Fibroblast of skin of back (primary cell): Measurements from ENCODE around the gene UBASH3A.
"Not testable (repeated sequence)": the region's sequence is repeated elsewhere in the genome, so short reads cannot be mapped to it uniquely, and the experiment has no call there.

Source experiments
- DNase-seq: peaks from one replicate; pipeline ENCODE4 v3.0.0-alpha.2; 2013

Gene UBASH3A

GRCh38 chr21:42391297-42391696 is 12.4 kb upstream of the UBASH3A start:
- no peak for DNase-seq

- no peak for DNase-seq
Observed at GRCh38 chr21:42392731-42393442, 10.8 kb upstream of the UBASH3A start.

- no peak for DNase-seq
Observed at GRCh38 chr21:42393443-42393950, 10.2 kb upstream of the UBASH3A start.

- DNase-seq = no peak
Observed at GRCh38 chr21:42395302-42395701, 8.4 kb upstream of the UBASH3A start.

- DNase-seq = no peak
Observed at GRCh38 chr21:42395905-42396651, 7.6 kb upstream of the UBASH3A start, which contains the start of gene TMPRSS3. TMPRSS3 (minus strand) TSS chr21:42396052; CDS start chr21:42395417, 635 bp downstream.

GRCh38 chr21:42396799-42397745 is 6.6 kb upstream of the UBASH3A start:
- no peak for DNase-seq

GRCh38 chr21:42397746-42398394 is 5.8 kb upstream of the UBASH3A start:
- no peak for DNase-seq

- no peak for DNase-seq
Observed at GRCh38 chr21:42398436-42399028, 5.2 kb upstream of the UBASH3A start.

- peak; percentile 29 for DNase-seq
Observed at GRCh38 chr21:42400525-42400924, 3.2 kb upstream of the UBASH3A start.

GRCh38 chr21:42401154-42401553 is 2.5 kb upstream of the UBASH3A start:
- DNase-seq = peak; percentile 39

GRCh38 chr21:42401820-42402251 is 1.9 kb upstream of the UBASH3A start:
- no peak for DNase-seq

- DNase-seq = no peak
Observed at GRCh38 chr21:42404539-42404938, 837 bp downstream of the UBASH3A start.

GRCh38 chr21:42405064-42406013 is 1.6 kb downstream of the UBASH3A start:
- DNase-seq = no peak

- no peak for DNase-seq
Observed at GRCh38 chr21:42406201-42406621, 2.5 kb downstream of the UBASH3A start.

GRCh38 chr21:42406866-42407265 is 3.2 kb downstream of the UBASH3A start:
- no peak for DNase-seq

- no peak for DNase-seq
Observed at GRCh38 chr21:42407476-42407875, 3.8 kb downstream of the UBASH3A start.

GRCh38 chr21:42408718-42409117 is 5.0 kb downstream of the UBASH3A start:
- not testable (repeated sequence) for DNase-seq

GRCh38 chr21:42409366-42409765 is 5.7 kb downstream of the UBASH3A start:
- DNase-seq = no peak

GRCh38 chr21:42411197-42411869 is 7.6 kb downstream of the UBASH3A start:
- no peak for DNase-seq
